ENCODE measurements around the gene KCNN3. TPM values are rescaled to one million over a fixed set of nuclear protein-coding genes. Genes with fewer than 3 reads are reported as not detected.

The KCNN3 gene
- total RNA-seq, 4 donors from 2014 or later, result 3.5 to 5.6 (median 4.4) TPM

DNA sequence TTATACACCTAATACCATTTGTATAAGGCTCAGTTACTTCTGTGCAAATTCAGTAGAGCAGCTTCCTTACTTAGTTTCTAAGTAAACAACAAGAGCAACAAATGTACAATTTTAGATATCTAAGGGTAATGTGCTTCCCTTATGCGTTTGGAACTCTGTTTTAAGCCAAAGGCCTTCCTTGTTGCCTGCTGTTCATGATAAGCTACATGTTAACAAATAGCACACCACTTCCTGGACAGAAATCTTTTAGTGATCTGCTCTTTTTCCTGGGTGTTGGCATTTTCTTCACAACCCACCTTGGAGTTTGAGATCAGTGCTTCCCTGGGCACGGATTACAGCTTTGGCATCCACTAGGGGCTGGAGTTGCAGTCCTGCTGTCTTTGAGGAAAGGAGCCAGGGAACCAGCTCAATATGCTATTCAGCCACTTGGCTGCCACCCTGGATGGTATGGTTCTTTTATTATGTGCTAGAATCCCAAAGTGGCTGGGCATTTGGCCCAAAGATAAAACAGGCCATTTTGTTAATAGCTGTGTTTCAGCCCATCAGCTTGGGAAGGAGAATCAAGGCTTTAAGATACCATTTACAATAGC, 206.5 kb downstream of the KCNN3 start:
- Histone ChIP-seq H3K4me3 (replicated peaks in 1 of 3) (no peak overlapping the region), H3K36me3 (no peaks in the 10 kb centered on the region), H3K4me1 (peaks cover 21 to 30% of the 10 kb centered on the region in 2 donors), H3K27ac (peak overlapping the region; percentile 20 to 41 (median 38)), H3K27me3 (no peaks in the 10 kb centered on the region), H3K9me3 (no peaks in the 10 kb centered on the region)
- WGBS, 2 donors, result 52 to 54% methylated on average over 2 of the region's 2 CpGs
- no peak for DNase-seq
- intact Hi-C loops (cut with DNase I), result loop anchor here (10.0 kb wide), 1 partner anchor 401 kb away; the partner anchor contains the start of gene EFNA4
- TF ChIP-seq, protein P1, sequence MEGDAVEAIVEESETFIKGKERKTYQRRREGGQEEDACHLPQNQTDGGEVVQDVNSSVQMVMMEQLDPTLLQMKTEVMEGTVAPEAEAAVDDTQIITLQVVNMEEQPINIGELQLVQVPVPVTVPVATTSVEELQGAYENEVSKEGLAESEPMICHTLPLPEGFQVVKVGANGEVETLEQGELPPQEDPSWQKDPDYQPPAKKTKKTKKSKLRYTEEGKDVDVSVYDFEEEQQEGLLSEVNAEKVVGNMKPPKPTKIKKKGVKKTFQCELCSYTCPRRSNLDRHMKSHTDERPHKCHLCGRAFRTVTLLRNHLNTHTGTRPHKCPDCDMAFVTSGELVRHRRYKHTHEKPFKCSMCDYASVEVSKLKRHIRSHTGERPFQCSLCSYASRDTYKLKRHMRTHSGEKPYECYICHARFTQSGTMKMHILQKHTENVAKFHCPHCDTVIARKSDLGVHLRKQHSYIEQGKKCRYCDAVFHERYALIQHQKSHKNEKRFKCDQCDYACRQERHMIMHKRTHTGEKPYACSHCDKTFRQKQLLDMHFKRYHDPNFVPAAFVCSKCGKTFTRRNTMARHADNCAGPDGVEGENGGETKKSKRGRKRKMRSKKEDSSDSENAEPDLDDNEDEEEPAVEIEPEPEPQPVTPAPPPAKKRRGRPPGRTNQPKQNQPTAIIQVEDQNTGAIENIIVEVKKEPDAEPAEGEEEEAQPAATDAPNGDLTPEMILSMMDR (IDR thresholded peaks at IDR 0.05), result no peak
- no peak for TF ChIP-seq POLR2A (IDR thresholded peaks at IDR 0.05)

DNA sequence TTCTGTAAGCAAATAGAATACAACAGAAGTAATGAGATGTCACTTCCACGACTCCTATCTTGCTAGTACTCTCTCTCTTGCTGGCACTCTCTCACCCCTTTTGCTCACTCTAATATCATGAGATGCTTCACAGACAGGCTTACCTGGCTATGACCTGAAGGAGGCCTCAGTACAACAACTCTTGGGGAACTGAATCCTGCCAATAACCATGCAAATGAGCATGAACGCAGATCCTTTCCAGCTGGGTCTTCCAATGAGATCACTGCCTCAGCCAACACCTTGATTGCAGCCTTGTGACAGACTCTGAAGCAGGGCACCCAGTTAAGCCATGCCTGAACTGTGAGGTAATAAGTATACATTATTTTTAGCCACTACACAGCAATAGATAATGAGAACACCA, 209.0 kb downstream of the KCNN3 start:
- Histone ChIP-seq H3K4me3 (replicated peaks in 1 of 3) (no peak overlapping the region), H3K4me1 (peaks cover 21 to 31% of the 10 kb centered on the region in 2 donors), H3K36me3 (no peaks in the 10 kb centered on the region), H3K9me3 (no peaks in the 10 kb centered on the region), H3K27me3 (no peaks in the 10 kb centered on the region), H3K27ac (no peak overlapping the region)
- peak; percentile 18 to 27 for DNase-seq
- WGBS, 2 donors, result 24 to 39% methylated on average over 2 of the region's 2 CpGs
- intact Hi-C loops (cut with DNase I), result loop anchor here (10.0 kb wide), 1 partner anchor 404 kb away; the partner anchor contains the start of gene EFNA4
- TF ChIP-seq, protein P1 (IDR thresholded peaks at IDR 0.05), result no peak
- no peak for TF ChIP-seq POLR2A (IDR thresholded peaks at IDR 0.05)

DNA sequence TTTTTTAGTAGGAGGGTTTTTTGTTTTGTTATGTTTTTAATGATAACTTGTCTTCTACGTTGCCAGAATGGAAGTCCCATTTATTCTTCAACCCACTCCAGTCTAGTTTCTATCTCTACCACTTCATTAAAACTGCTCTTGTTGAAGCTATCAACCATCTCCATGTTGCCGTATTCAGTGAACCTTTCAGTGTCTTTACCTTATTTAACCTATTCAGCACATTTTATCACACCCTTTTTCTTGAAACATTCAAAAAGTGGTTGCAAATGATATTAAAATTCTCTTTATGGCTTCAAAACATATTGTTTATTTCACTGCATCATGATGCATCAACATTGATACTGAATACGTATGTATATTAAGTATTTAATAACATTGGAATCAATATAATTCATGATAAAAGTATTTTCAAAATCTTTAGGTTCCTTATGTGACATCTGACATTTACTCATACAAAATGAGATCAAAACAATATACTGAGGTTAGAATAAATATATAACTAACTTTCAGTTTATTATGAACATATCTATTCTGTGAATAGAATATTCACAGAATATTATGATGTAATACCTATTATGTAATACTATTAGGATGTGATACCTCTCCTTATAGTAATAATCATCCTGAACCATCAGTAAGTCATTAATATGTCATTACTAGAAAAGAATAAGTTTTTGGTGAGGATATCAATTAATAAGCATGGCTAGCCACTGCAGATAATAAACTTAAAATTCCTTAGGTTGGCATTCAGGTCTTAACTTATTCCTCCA, 210.1 kb downstream of the KCNN3 start:
- H3K36me3 ChIP-seq, result no peaks in the 10 kb centered on the region
- H3K27ac ChIP-seq, result peak overlapping the region in 2 of 3 donors; percentile 61 to 65
- H3K4me1 ChIP-seq, result peaks cover 21 to 31% of the 10 kb centered on the region in 2 donors
- no peaks in the 10 kb centered on the region for H3K27me3 ChIP-seq
- no peak overlapping the region for H3K4me3 ChIP-seq (replicated peaks in 1 of 3)
- DNase-seq, result no peak
- TF ChIP-seq POLR2A (IDR thresholded peaks at IDR 0.05), result no peak
- TF ChIP-seq, protein P1 (IDR thresholded peaks at IDR 0.05), result no peak
- no peaks in the 10 kb centered on the region for H3K9me3 ChIP-seq
- intact Hi-C loops (cut with DNase I), result loop anchor here (10.0 kb wide), 1 partner anchor 405 kb away; the partner anchor contains the start of gene EFNA4
- WGBS, 2 donors, result 44 to 50% methylated on average over 3 of the region's 3 CpGs

DNA sequence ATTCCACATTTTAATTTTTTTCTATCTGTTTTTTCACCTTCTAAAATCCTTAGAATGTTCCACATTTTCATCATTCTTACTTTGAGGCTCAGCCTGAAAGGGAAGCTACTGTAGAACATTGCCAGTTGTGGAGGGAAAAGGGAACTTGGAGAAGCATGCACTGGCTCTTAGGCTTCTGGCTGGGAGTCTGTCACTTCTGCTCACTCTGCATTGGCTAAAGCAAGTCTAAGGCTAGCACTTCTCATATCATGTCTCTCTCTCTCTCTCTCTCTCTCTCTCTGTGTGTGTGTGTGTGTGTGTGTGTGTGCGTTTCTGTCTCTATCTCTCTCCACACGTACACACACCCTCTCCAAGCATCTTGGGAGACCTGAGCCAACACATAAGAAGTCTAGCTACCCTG, 212.5 kb downstream of the KCNN3 start:
- no peak overlapping the region for H3K27ac ChIP-seq
- TF ChIP-seq, protein P1 (IDR thresholded peaks at IDR 0.05), result no peak
- TF ChIP-seq POLR2A (IDR thresholded peaks at IDR 0.05), result no peak
- intact Hi-C loops (cut with DNase I), result no loop called here
- H3K36me3 ChIP-seq, result no peaks in the 10 kb centered on the region
- peaks cover 8 to 16% of the 10 kb centered on the region in 2 donors for H3K4me1 ChIP-seq
- no peaks in the 10 kb centered on the region for H3K27me3 ChIP-seq
- 39 to 40% methylated on average over 2 of the region's 2 CpGs for WGBS, 2 donors
- DNase-seq, result no peak
- no peaks in the 10 kb centered on the region for H3K9me3 ChIP-seq
- H3K4me3 ChIP-seq (replicated peaks in 1 of 3), result no peak overlapping the region

DNA sequence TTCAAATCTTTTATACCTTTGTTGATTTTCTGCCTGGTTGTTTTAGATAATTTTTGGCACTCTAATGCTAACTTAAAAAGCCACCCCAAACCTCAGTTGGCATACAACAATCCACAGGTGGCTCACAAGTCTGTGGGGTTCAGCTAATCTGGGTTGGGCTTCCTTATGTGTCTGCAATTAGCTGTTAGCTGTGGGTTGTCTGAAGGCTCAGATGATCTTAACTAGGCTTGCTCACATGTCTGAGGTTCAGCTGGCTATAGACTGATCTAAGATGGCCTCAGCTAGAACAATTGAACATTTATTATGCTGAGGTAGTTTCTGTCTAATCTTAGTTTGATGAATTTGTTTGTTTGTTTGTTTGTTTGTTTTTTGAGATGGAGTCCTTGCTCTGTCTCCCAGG, 217.2 kb downstream of the KCNN3 start:
- Histone ChIP-seq H3K9me3 (no peaks in the 10 kb centered on the region), H3K27me3 (no peaks in the 10 kb centered on the region), H3K36me3 (no peaks in the 10 kb centered on the region), H3K4me1 (no peaks in the 10 kb centered on the region), H3K27ac (no peak overlapping the region), H3K4me3 (replicated peaks in 1 of 3) (no peak overlapping the region)
- intact Hi-C loops (cut with DNase I), result no loop called here
- no peak for TF ChIP-seq POLR2A (IDR thresholded peaks at IDR 0.05)
- TF ChIP-seq, protein P1 (IDR thresholded peaks at IDR 0.05), result no peak
- no peak for DNase-seq
